ENCODE results near the gene ARID1B.

ARID1B gene

GRCh38 chr6:156970595-156971112 lies 193.5 kb downstream of the ARID1B start:
- H3K4me3 ChIP-seq (ENCODE audit: low read depth, low read length): no peak overlapping the region
- no peak for TF ChIP-seq CTCF (IDR thresholded peaks at IDR 0.05; ENCODE audit: low read depth, low read length)
- DNase-seq (ENCODE audit: low read depth, low spot score): no peak
- in situ Hi-C loops (cut with HindIII; ENCODE audit: low sequenced_read_pairs): no loop called here

- no peak overlapping the region for H3K4me3 ChIP-seq (ENCODE audit: low read depth, low read length)
- in situ Hi-C loops (cut with HindIII; ENCODE audit: low sequenced_read_pairs): no loop called here
- no peak for TF ChIP-seq CTCF (IDR thresholded peaks at IDR 0.05; ENCODE audit: low read depth, low read length)
- DNase-seq (ENCODE audit: low read depth, low spot score): no peak
Measured at GRCh38 chr6:156971153-156971885, 194.1 kb downstream of the ARID1B start.

GRCh38 chr6:156972145-156972544 lies 195.0 kb downstream of the ARID1B start:
- in situ Hi-C loops (cut with HindIII; ENCODE audit: low sequenced_read_pairs): no loop called here
- no peak for TF ChIP-seq CTCF (IDR thresholded peaks at IDR 0.05; ENCODE audit: low read depth, low read length)
- DNase-seq (ENCODE audit: low read depth, low spot score): no peak
- H3K4me3 ChIP-seq (ENCODE audit: low read depth, low read length): no peak overlapping the region

- H3K4me3 ChIP-seq (ENCODE audit: low read depth, low read length): no peak overlapping the region
- in situ Hi-C loops (cut with HindIII; ENCODE audit: low sequenced_read_pairs): no loop called here
- DNase-seq (ENCODE audit: low read depth, low spot score): no peak
- no peak for TF ChIP-seq CTCF (IDR thresholded peaks at IDR 0.05; ENCODE audit: low read depth, low read length)
Measured at GRCh38 chr6:156974830-156975261, 197.7 kb downstream of the ARID1B start.

- no peak for DNase-seq (ENCODE audit: low read depth, low spot score)
- no peak for TF ChIP-seq CTCF (IDR thresholded peaks at IDR 0.05; ENCODE audit: low read depth, low read length)
- no peak overlapping the region for H3K4me3 ChIP-seq (ENCODE audit: low read depth, low read length)
- in situ Hi-C loops (cut with HindIII; ENCODE audit: low sequenced_read_pairs): no loop called here
Measured at GRCh38 chr6:156975414-156975813, 198.2 kb downstream of the ARID1B start.

GRCh38 chr6:156976216-156977127 lies 199.3 kb downstream of the ARID1B start:
- peak overlapping the region; percentile 39 for H3K4me3 ChIP-seq (ENCODE audit: low read depth, low read length)
- in situ Hi-C loops (cut with HindIII; ENCODE audit: low sequenced_read_pairs): no loop called here
- no peak for TF ChIP-seq CTCF (IDR thresholded peaks at IDR 0.05; ENCODE audit: low read depth, low read length)
- DNase-seq (ENCODE audit: low read depth, low spot score): peak; percentile 63
